Smooth muscle cell (in vitro differentiated cells): ENCODE results near the gene ARSB. TPM values are rescaled to one million over a fixed set of nuclear protein-coding genes. Genes with fewer than 3 reads are reported as not detected.

Source experiments
- DNase-seq: peaks from one replicate; lab custom pipeline; 2025; ENCODE audit not compliant: unreplicated experiment; lab: John Stamatoyannopoulos, UW
- H2AFZ ChIP-seq: fragments of 200-600 bp; sonication (generic); 2 replicates; pipeline ENCODE4 v1.6.0; 2016; ENCODE audit warnings: antibody characterized with exemption, low read depth, mild to moderate bottlenecking
- H3F3A ChIP-seq: fragments of 200-600 bp; sonication (generic); 2 replicates; pipeline ENCODE4 v1.6.0; 2017; ENCODE audit warnings: antibody characterized with exemption, low read depth
- H3K27ac ChIP-seq: fragments of 200-600 bp; sonication (generic); 2 replicates; pipeline ENCODE4 v1.5.1; 2016; ENCODE audit warnings: low read depth, mild to moderate bottlenecking
- H3K27me3 ChIP-seq: fragments of 200-600 bp; sonication (generic); 2 replicates; pipeline ENCODE4 v1.6.1; 2016; ENCODE audit warnings: low read depth, mild to moderate bottlenecking
- H3K36me3 ChIP-seq: fragments of 200-600 bp; sonication (generic); 2 replicates; pipeline ENCODE4 v1.5.1; 2016; ENCODE audit warnings: low read depth
- H3K4me1 ChIP-seq: fragments of 200-600 bp; sonication (generic); 2 replicates; pipeline ENCODE4 v1.5.1; 2016; ENCODE audit warnings: low read depth
- H3K4me2 ChIP-seq: fragments of 200-600 bp; sonication (generic); 2 replicates; pipeline ENCODE4 v1.6.0; 2016; ENCODE audit warnings: mild to moderate bottlenecking
- H3K4me3 ChIP-seq: fragments of 200-600 bp; sonication (generic); 2 replicates; pipeline ENCODE4 v1.5.1; 2016; ENCODE audit warnings: mild to moderate bottlenecking
- H3K79me2 ChIP-seq: fragments of 200-600 bp; sonication (generic); 2 replicates; pipeline ENCODE4 v1.6.0; 2016; ENCODE audit warnings: low read depth, mild to moderate bottlenecking
- H3K9ac ChIP-seq: fragments of 200-600 bp; sonication (generic); 2 replicates; pipeline ENCODE4 v1.6.0; 2016; ENCODE audit warnings: low read depth
- H3K9me3 ChIP-seq: fragments of 200-600 bp; sonication (generic); replicated peaks from 2 replicates; pipeline ENCODE4 v1.5.1; 2016; ENCODE audit warnings: low read depth
- H4K20me1 ChIP-seq: fragments of 200-600 bp; sonication (generic); 2 replicates; pipeline ENCODE4 v1.6.0; 2016; ENCODE audit warnings: low read depth
- CTCF ChIP-seq: fragments of 200-600 bp; sonication (generic); IDR thresholded peaks from 2 replicates; pipeline ENCODE4 v1.5.1; 2017; ENCODE audit warnings: borderline replicate concordance, mild to moderate bottlenecking, antibody characterized with exemption; ENCODE audit not compliant: insufficient read depth, poor library complexity, severe bottlenecking
- WGBS: methylation state at CpG from one replicate; pipeline ENCODE4 v1.1.7; 2016; ENCODE audit warnings: low lambda C conversion rate; 5-methylcytosine and 5-hydroxymethylcytosine counted together
- polyA plus RNA-seq: library from polyadenylated mRNA; unstranded; fragments of >200 nt; fragmentation: Nextera tagmentation; extraction: Ambion mirVana; gene quantifications from 2 replicates; pipeline ENCODE4 v1.2.1, GENCODE V29; 2016
- total RNA-seq: library from RNA; depleted of rRNA; stranded (reverse); fragments of >200 nt; gene quantifications from 2 replicates; pipeline ENCODE4 v1.2.3, GENCODE V29; 2014

Gene ARSB
- total and polyA plus RNA-seq, 2 experiments from 2014 or later, result 17.5 to 23.2 TPM

GRCh38 chr5:78799266-78800017 lies 185.7 kb downstream of the ARSB start:
- H3K27ac ChIP-seq, result peak overlapping the region; percentile 90
- peak overlapping the region; percentile 20 for H3K9ac ChIP-seq
- no peaks in the 10 kb centered on the region for H3K36me3 ChIP-seq
- H3K9me3 ChIP-seq, result no peaks in the 10 kb centered on the region
- no peaks in the 10 kb centered on the region for H3K79me2 ChIP-seq
- DNase-seq, result no peak
- 41% methylated on average over 6 of the region's 6 CpGs for WGBS
- no peaks in the 10 kb centered on the region for H3K27me3 ChIP-seq
- TF ChIP-seq CTCF, result no peak
- H3K4me3 ChIP-seq, result no peak overlapping the region
- H3F3A ChIP-seq, result peaks cover 27% of the 10 kb centered on the region
- H4K20me1 ChIP-seq, result no peaks in the 10 kb centered on the region
- peak overlapping the region; percentile 73 for H3K4me2 ChIP-seq
- H2AFZ ChIP-seq, result no peak overlapping the region
- peaks cover 6% of the 10 kb centered on the region for H3K4me1 ChIP-seq

GRCh38 chr5:78798673-78799029 lies 186.5 kb downstream of the ARSB start:
- no peaks in the 10 kb centered on the region for H3K36me3 ChIP-seq
- no peak overlapping the region for H3K4me3 ChIP-seq
- H3K79me2 ChIP-seq, result no peaks in the 10 kb centered on the region
- no peaks in the 10 kb centered on the region for H3K9me3 ChIP-seq
- no peak for TF ChIP-seq CTCF
- no peak overlapping the region for H2AFZ ChIP-seq
- H4K20me1 ChIP-seq, result no peaks in the 10 kb centered on the region
- peak overlapping the region; percentile 73 for H3K4me2 ChIP-seq
- H3K4me1 ChIP-seq, result peaks cover 8% of the 10 kb centered on the region
- no peaks in the 10 kb centered on the region for H3K27me3 ChIP-seq
- 86% methylated on average over 3 of the region's 3 CpGs for WGBS
- H3K9ac ChIP-seq, result peak overlapping the region; percentile 20
- DNase-seq, result no peak
- H3K27ac ChIP-seq, result peak overlapping the region; percentile 90
- H3F3A ChIP-seq, result peaks cover 27% of the 10 kb centered on the region

GRCh38 chr5:78797936-78798672 lies 187.0 kb downstream of the ARSB start:
- Histone ChIP-seq H3K79me2 (no peaks in the 10 kb centered on the region), H4K20me1 (no peaks in the 10 kb centered on the region), H3K4me3 (no peak overlapping the region), H3K27me3 (no peaks in the 10 kb centered on the region), H3K9ac (peak overlapping the region; percentile 20), H2AFZ (no peak overlapping the region), H3K36me3 (no peaks in the 10 kb centered on the region), H3K4me1 (peaks cover 8% of the 10 kb centered on the region), H3F3A (peaks cover 27% of the 10 kb centered on the region), H3K4me2 (peak overlapping the region; percentile 73), H3K9me3 (no peaks in the 10 kb centered on the region), H3K27ac (peak overlapping the region; percentile 90)
- no peak for DNase-seq
- TF ChIP-seq CTCF, result no peak
- 20% methylated on average over 8 of the region's 8 CpGs for WGBS
